GM19468 (cell line): Measurements from ENCODE around the gene SYCP3.

Experiments
- ATAC-seq: cut with Tn5 transposase; IDR thresholded peaks from one replicate; pipeline ENCODE4 v1.9.1; 2021; ENCODE audit warnings: mild to moderate bottlenecking, moderate library complexity, moderate number of reproducible peaks; ENCODE audit not compliant: unreplicated experiment; ENCODE audit errors: extremely low read depth

Gene SYCP3

GRCh38 chr12:101738920-101739665 lies at the start of gene SYCP3:
TSS of gene SYCP3 (minus strand) at chr12:101739462. CDS start at chr12:101737935, 1,527 bp downstream.
- no peak for ATAC-seq

GRCh38 chr12:101785671-101786070 lies 46.4 kb upstream of the SYCP3 start:
- no peak for ATAC-seq

- no peak for ATAC-seq
These were observed 45.1 kb upstream of the SYCP3 start for GRCh38 chr12:101784376-101784775.

- ATAC-seq = no peak
These were observed 44.6 kb upstream of the SYCP3 start for GRCh38 chr12:101783838-101784237.

- ATAC-seq = no peak
These were observed 43.9 kb upstream of the SYCP3 start for GRCh38 chr12:101783150-101783549.

GRCh38 chr12:101782273-101782731 lies 43.0 kb upstream of the SYCP3 start:
- no peak for ATAC-seq

- ATAC-seq = no peak
These were observed 42.6 kb upstream of the SYCP3 start for GRCh38 chr12:101781834-101782233.

GRCh38 chr12:101780599-101780998 lies 41.3 kb upstream of the SYCP3 start:
- ATAC-seq = no peak

- no peak for ATAC-seq
These were observed 40.4 kb upstream of the SYCP3 start for GRCh38 chr12:101779626-101780025.

GRCh38 chr12:101779200-101779599 lies 39.9 kb upstream of the SYCP3 start:
- ATAC-seq = no peak

GRCh38 chr12:101777978-101778377 lies 38.7 kb upstream of the SYCP3 start:
- ATAC-seq = no peak

- no peak for ATAC-seq
These were observed 38.2 kb upstream of the SYCP3 start for GRCh38 chr12:101777485-101777884.

- no peak for ATAC-seq
These were observed 36.6 kb upstream of the SYCP3 start for GRCh38 chr12:101775816-101776215.

GRCh38 chr12:101773650-101774162 lies 34.4 kb upstream of the SYCP3 start:
- no peak for ATAC-seq

GRCh38 chr12:101772012-101772775 lies 32.9 kb upstream of the SYCP3 start:
- ATAC-seq = no peak

- ATAC-seq = no peak
These were observed 30.6 kb upstream of the SYCP3 start for GRCh38 chr12:101769865-101770264.

GRCh38 chr12:101768781-101769180 lies 29.5 kb upstream of the SYCP3 start:
- ATAC-seq = no peak

GRCh38 chr12:101767537-101767936 lies 28.3 kb upstream of the SYCP3 start:
- ATAC-seq = no peak

- no peak for ATAC-seq
These were observed 25.0 kb upstream of the SYCP3 start for GRCh38 chr12:101764051-101764792.

- ATAC-seq = no peak
These were observed 24.1 kb upstream of the SYCP3 start for GRCh38 chr12:101763246-101763931.
